Activated CD4-positive, alpha-beta T cell treated with anti-CD3 and anti-CD28 coated beads, Interleukin-2, amount 10 ng/mL, durations not matched to agents 7 days and 5 days (primary cell): Measurements from ENCODE around the gene STK32B. TPM values are rescaled to one million over a fixed set of nuclear protein-coding genes. Genes with fewer than 3 reads are reported as not detected.

Source experiments
- total RNA-seq, 2 experiments: library from RNA; stranded (reverse); gene quantifications; one replicate each; pipeline ENCODE4 v1.2.3, GENCODE V29; 2021

STK32B gene
- total RNA-seq, 2 experiments from 2014 or later: not detected

Other genes with a start within 250 kb of the STK32B start
- not detected for gene MSX1, start 191.8 kb upstream of the STK32B start, total RNA-seq
- not detected for gene CYTL1, start 32.0 kb upstream of the STK32B start, total RNA-seq